Activated CD8-positive, alpha-beta memory T cell treated with anti-CD3 and anti-CD28 coated beads, Interleukin-2, amount 50 U/mL, for 48 hours (primary cell): ENCODE measurements around the gene CYP27B1.

ENCODE experiments used
- DNase-seq: peaks from one replicate; pipeline ENCODE4 v3.0.0-alpha.2; 2020

CYP27B1 gene

GRCh38 chr12:57766464-57767304, at the start of gene CYP27B1:
Gene CYP27B1 (minus strand): TSS chr12:57767078. CDS start chr12:57767041, 37 bp downstream.
- peak; percentile 73 for DNase-seq

- DNase-seq, result no peak
Measured at GRCh38 chr12:57816001-57816854, 49.4 kb upstream of the CYP27B1 start.

- DNase-seq, result no peak
Measured at GRCh38 chr12:57815177-57816000, 48.5 kb upstream of the CYP27B1 start.

- DNase-seq, result no peak
Measured at GRCh38 chr12:57813971-57814772, 47.3 kb upstream of the CYP27B1 start.

- no peak for DNase-seq
Measured at GRCh38 chr12:57813111-57813970, 46.5 kb upstream of the CYP27B1 start.

- no peak for DNase-seq
Measured at GRCh38 chr12:57811028-57811755, 44.3 kb upstream of the CYP27B1 start.

- DNase-seq, result no peak
Measured at GRCh38 chr12:57810450-57810849, 43.6 kb upstream of the CYP27B1 start.

- no peak for DNase-seq
Measured at GRCh38 chr12:57809425-57809824, 42.5 kb upstream of the CYP27B1 start.

GRCh38 chr12:57808351-57808750, 41.5 kb upstream of the CYP27B1 start:
- DNase-seq, result no peak

GRCh38 chr12:57807285-57807684, 40.4 kb upstream of the CYP27B1 start:
- DNase-seq, result no peak

GRCh38 chr12:57806677-57807076, 39.8 kb upstream of the CYP27B1 start:
- no peak for DNase-seq

GRCh38 chr12:57803319-57803893, 36.5 kb upstream of the CYP27B1 start:
- DNase-seq, result no peak

GRCh38 chr12:57802607-57803006, 35.7 kb upstream of the CYP27B1 start:
- no peak for DNase-seq

GRCh38 chr12:57800965-57801364, 34.1 kb upstream of the CYP27B1 start:
- no peak for DNase-seq

- DNase-seq, result no peak
Measured at GRCh38 chr12:57797933-57798332, 31.1 kb upstream of the CYP27B1 start.

GRCh38 chr12:57796996-57797395, 30.1 kb upstream of the CYP27B1 start:
- DNase-seq, result no peak

- no peak for DNase-seq
Measured at GRCh38 chr12:57795354-57795753, 28.5 kb upstream of the CYP27B1 start.

- DNase-seq, result no peak
Measured at GRCh38 chr12:57793920-57794319, 27.0 kb upstream of the CYP27B1 start.

GRCh38 chr12:57783861-57784260, 17.0 kb upstream of the CYP27B1 start:
- DNase-seq, result no peak

- DNase-seq, result no peak
Measured at GRCh38 chr12:57783466-57783801, 16.6 kb upstream of the CYP27B1 start.
